Measurements from ENCODE around the gene MAP3K13. TPM values are rescaled to one million over a fixed set of nuclear protein-coding genes. Genes with fewer than 3 reads are reported as not detected.
A peak's percentile ranks its signal among the peaks of the same experiment; 100 is the strongest.
"Not testable (repeated sequence)": the region's sequence is repeated elsewhere in the genome, so short reads cannot be mapped to it uniquely, and the experiment has no call there.

The MAP3K13 gene
- total and polyA plus RNA-seq, 11 donors: 4.8 to 18.5 (median 11.0) TPM

DNA sequence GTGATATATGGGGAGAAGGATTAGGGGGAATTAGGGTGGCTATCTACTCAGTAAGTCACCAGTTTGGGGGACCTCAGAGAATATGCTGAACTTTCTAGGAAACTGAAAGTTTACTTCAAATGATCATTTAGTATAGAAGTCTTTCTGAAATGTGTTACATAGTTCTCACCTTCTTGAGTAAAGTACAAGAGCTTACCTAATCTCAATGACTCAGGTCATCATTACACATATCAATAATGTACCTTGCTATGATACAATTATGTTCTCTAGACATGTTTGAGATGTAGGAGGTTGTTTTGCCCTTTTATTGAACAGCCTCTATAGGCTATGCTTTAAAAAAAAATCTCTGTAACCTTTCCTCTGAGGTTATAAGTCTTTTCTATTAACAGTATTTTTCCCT lies 85.2 kb downstream of the MAP3K13 start:
- intact Hi-C loops (cut with DNase I): no loop called here
- Histone ChIP-seq H3K27me3 (no peaks in the 10 kb centered on the region), H3K4me1 (no peaks in the 10 kb centered on the region), H3K36me3 (peaks cover 0 to 22% (median 0%) of the 10 kb centered on the region in 9 donors), H3K9me3 (no peaks in the 10 kb centered on the region), H3K4me3 (no peak overlapping the region), H3K27ac (no peak overlapping the region)
- ATAC-seq (no peak), DNase-seq (no peak)
- TF ChIP-seq POLR2A (IDR thresholded peaks at IDR 0.05) (no peak), CTCF (IDR thresholded peaks at IDR 0.05) (no peak)

- intact Hi-C loops (cut with DNase I); H3K4me3 ChIP-seq; DNase-seq; H3K4me1 ChIP-seq; H3K27ac ChIP-seq; ATAC-seq; H3K27me3 ChIP-seq; H3K9me3 ChIP-seq: not testable (repeated sequence)
- H3K36me3 ChIP-seq: peaks cover 0 to 23% (median 0%) of the 10 kb centered on the region in 9 donors
- WGBS, 4 donors: 86 to 93% (median 92%) methylated on average over 8 of the region's 8 CpGs
These were observed 88.5 kb downstream of the MAP3K13 start for GRCh38 chr3:185451432-185451831.

- 69 to 77% (median 72%) methylated on average over 2 of the region's 2 CpGs for WGBS, 4 donors
- intact Hi-C loops (cut with DNase I): no loop called here
- TF ChIP-seq CTCF (IDR thresholded peaks at IDR 0.05) (no peak), POLR2A (IDR thresholded peaks at IDR 0.05) (no peak)
These were observed 94.4 kb downstream of the MAP3K13 start for GRCh38 chr3:185457376-185457775.

DNA sequence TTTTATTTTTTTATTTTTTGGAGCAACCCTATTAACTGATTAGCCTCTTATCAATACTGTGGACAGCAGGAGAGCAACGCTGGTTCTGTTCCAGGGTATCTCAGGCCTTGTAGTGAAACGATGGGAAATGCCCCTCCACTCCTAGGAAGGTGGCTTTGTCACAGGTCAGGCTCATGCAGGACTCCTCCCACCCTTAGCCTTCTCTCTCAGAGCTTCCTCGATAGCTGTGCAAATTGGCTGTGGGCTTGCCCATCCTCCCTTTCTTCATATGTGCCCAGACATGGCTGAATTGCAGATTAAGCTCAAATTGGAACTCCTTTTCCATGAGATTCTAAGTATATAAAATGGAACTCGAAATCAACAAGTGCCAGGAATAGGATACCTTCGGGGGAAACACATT lies 97.4 kb downstream of the MAP3K13 start:
- no peaks in the 10 kb centered on the region for H3K9me3 ChIP-seq
- H3K27me3 ChIP-seq: no peaks in the 10 kb centered on the region
- 81 to 86% (median 84%) methylated on average over 5 of the region's 5 CpGs for WGBS, 4 donors
- no peak for TF ChIP-seq POLR2A (IDR thresholded peaks at IDR 0.05)
- TF ChIP-seq CTCF (IDR thresholded peaks at IDR 0.05): no peak
- no peak for DNase-seq
- H3K36me3 ChIP-seq: peaks cover 0 to 22% (median 0%) of the 10 kb centered on the region in 9 donors
- ATAC-seq: no peak
- H3K4me3 ChIP-seq: no peak overlapping the region
- no peaks in the 10 kb centered on the region for H3K4me1 ChIP-seq
- H3K27ac ChIP-seq: no peak overlapping the region
- intact Hi-C loops (cut with DNase I): no loop called here

More at GRCh38 chr3:185457376-185457775, 94.4 kb downstream of the MAP3K13 start:
- DNase-seq (no peak), ATAC-seq (no peak)
- Histone ChIP-seq H3K27me3 (no peaks in the 10 kb centered on the region), H3K36me3 (peaks cover 0 to 8% (median 3%) of the 10 kb centered on the region in 9 donors), H3K4me1 (no peaks in the 10 kb centered on the region), H3K4me3 (no peak overlapping the region), H3K9me3 (no peaks in the 10 kb centered on the region), H3K27ac (no peak overlapping the region)

DNA sequence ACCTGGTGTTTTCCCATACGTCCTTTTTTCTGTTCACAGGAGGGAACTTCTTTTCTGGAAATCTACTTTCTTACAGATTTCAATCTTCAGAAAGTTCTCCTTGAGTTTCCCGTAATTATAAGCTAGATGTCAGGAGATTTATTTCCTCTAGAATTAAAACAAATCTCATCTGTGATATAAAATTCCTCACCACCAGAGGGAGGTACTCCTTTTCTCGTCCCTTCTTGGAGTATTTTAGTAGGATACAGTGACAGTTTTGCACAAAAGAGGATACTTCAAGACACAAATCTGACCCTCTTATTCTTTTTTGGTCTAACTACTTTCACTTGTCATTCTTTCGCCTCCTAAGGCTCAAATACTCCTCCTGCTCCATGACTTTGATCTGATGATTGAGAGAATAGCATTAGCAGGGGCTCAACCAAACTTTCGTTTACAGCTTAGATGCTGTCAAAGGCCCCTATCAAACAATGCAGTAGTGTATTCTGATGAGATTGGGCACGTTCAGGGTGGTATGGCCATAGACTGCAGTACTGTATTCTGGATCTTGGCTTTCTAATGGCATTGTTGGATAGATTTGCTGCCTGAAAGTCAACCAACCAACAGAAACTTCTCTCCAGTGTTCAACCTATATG lies 97.9 kb downstream of the MAP3K13 start:
- no peak overlapping the region for H3K27ac ChIP-seq
- whole genome bisulfite sequencing, 4 donors: 83 to 89% (median 85%) methylated on average over 6 of the region's 6 CpGs
- intact Hi-C loops (cut with DNase I): no loop called here

More for the DNA sequence above, 97.9 kb downstream of the MAP3K13 start:
- Histone ChIP-seq H3K27me3 (no peaks in the 10 kb centered on the region), H3K9me3 (no peaks in the 10 kb centered on the region), H3K4me3 (no peak overlapping the region), H3K36me3 (peaks cover 0 to 28% (median 4%) of the 10 kb centered on the region in 9 donors), H3K4me1 (no peaks in the 10 kb centered on the region)
- DNase-seq (no peak), ATAC-seq (no peak)
- peak in 5 of 12 donors; percentile 7 to 32 (median 20) for TF ChIP-seq CTCF (IDR thresholded peaks at IDR 0.05)
- TF ChIP-seq POLR2A (IDR thresholded peaks at IDR 0.05): no peak
